Activated gamma-delta T cell treated with anti-CD3 and anti-CD28 coated beads, Interleukin-2, amount 50 U/mL, for 16 hours (primary cell): Measurements from ENCODE around the gene HPRT1.

ENCODE experiments used
- DNase-seq: peaks from one replicate; pipeline ENCODE4 v3.0.0-alpha.2; 2020; ENCODE audit warnings: low read depth

HPRT1 gene

GRCh38 chrX:134476284-134476683, 16.3 kb downstream of the HPRT1 start:
- no peak for DNase-seq

- DNase-seq: no peak
Measured at GRCh38 chrX:134478374-134478773, 18.4 kb downstream of the HPRT1 start.

- no peak for DNase-seq
Measured at GRCh38 chrX:134480061-134480460, 20.1 kb downstream of the HPRT1 start.

- DNase-seq: no peak
Measured at GRCh38 chrX:134481339-134481738, 21.4 kb downstream of the HPRT1 start.

- DNase-seq: no peak
Measured at GRCh38 chrX:134482371-134482770, 22.4 kb downstream of the HPRT1 start.

DNA sequence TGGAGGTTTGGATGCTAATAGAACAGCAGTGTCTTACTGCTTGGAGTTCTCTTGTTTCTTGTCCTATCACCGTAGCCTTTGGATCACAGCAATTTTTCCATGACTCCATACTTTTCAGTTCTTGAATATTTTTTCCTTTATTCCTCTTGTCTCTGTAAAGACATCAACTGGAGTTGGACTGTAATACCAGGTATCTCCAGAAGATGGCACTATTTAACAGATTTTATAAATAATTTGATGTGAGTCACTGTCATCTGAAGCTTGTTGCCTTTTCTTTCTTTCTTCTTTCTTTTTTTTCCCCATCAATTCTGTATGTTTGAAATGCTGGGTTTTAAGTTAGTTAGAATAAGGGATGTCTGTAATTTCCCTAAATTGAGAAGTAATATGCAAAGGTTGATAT, 24.1 kb downstream of the HPRT1 start:
- no peak for DNase-seq

- no peak for DNase-seq
Measured at GRCh38 chrX:134501941-134502340, 42.0 kb downstream of the HPRT1 start.

- DNase-seq: no peak
Measured at GRCh38 chrX:134502686-134503085, 42.7 kb downstream of the HPRT1 start.

DNA sequence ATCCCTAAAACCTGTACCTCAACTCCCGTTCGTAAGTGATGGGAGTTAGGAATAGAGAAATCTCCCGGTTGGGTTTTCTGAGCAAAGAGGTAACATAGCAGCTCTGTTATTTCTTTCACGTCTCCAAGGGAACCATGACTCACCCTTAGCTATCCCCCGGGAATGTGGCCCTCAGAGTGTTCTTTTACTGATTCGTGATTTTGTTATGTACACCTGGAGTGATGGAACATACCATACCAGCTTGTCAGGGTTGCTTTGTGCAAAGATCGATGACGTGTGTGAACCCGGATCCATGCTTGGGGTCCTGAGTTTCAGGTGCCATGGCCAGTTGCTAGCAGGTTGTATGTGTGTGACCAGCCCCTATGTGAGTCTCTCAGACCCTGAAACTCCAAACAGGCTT, 52.6 kb downstream of the HPRT1 start:
- DNase-seq: no peak

DNA sequence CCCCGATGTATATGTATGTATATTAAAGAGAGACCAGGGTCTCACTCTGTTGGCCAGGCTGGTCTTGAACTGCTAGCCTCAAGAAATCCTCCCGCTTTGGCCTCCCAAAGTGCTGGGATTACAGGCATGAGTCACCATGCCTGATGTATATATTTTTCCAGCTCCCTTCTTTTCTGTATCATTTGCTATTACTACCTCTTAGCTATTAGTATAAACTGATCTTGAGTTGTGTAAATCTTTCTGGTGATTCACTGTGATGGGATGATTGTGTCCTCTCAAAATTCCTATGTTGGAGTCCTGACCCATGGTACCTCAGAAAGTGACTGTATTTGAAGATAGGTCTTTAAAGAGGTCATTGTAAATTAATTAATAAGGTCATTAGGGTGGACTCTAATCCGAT, 53.1 kb downstream of the HPRT1 start:
- DNase-seq: no peak

DNA sequence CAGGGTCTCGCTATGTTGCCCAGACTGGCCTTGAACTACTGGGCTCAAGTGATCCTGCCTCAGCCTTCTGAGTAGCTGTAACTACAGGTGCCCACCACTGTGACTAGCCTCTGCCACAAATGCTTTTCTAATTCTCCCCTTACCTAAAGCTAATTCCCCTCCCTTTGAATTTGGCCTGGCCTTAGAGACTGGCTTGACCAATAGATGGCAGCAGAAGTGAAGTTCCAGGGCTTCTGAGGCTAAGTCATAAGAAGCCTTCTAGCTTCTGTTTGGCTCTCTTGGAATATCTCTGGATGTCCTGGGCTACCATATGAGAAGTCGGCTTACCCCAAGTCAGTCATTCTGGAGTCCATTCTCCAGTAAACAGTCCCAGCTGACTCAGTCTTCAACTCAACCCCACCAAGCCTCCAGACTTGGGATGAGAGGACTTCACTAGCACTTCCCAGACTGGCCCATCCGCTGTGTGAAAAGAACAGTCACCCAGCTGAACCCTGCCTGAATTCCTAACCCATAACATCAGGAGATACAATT, 61.0 kb downstream of the HPRT1 start:
- DNase-seq: no peak

DNA sequence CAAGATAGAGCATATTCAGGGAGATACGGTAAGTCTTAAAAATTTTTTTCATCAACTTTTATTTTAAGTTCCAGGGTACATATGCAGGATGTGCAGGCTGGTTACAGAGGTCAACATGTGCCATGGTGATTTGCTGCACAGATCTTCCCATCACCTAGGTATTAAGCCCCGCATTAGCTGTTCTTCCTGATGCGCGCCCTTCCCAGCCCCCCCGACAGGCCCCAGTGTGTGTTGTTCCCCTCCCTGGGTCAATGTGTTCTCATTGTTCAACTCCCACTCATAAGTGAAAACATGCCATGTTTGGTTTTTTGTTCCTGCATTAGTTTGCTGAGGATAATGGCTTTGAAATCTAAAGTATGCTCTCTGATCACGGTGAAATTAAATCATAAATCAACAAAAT, 64.2 kb downstream of the HPRT1 start:
- DNase-seq: no peak

DNA sequence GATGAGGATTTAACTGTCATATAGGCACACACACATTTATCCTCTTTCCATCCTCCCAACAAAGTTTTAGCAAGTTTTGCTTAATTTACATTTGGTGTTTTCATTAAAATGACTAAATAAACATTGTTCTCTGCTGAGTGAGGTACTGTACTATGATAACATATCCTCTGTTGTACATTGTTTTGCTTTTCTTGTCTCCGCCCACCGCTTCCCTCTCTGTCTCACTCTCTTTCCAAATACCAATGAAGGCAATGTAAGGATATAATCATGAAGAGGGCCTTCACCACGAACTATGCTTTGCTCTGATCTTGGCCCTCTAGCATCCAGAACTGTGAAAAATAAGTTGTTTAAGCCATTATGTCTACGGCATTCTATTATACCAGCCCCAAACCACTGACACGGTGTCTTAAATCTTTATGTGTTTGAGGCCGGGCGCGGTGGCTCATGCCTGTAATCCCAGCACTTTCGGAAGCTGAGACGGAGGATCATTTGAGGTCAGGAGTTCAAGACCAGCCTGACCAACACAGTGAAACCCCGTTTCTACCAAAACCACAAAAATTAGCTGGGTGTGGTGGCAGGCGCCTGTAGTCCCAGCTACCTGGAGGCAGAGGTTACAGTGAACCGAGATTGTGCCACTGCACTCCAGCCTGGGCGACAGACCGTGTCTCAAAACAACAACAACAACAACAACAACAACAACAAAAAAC, 65.3 kb downstream of the HPRT1 start:
- DNase-seq: no peak

DNA sequence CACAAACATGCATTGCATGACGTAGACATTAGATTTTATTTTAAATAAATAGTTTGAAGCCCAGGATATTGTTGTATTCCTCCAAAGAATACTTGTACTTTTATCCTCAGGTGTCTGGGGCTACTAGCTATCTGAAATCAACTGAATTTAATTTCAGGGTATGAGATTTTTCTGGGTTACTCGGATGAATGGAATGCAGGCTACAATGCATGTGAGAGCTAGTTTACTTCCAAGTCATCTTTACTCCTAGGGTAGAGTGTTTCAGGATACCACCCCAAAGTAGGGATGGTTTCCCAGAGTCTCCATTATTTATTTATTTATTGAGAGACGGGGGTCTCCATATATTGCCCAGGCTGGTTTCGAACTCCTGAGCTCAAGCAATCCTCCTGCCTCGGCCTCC, 66.4 kb downstream of the HPRT1 start:
- no peak for DNase-seq

GRCh38 chrX:134528960-134529359, 69.0 kb downstream of the HPRT1 start:
- DNase-seq: no peak

- DNase-seq: no peak
Measured at GRCh38 chrX:134529481-134529880, 69.5 kb downstream of the HPRT1 start.

DNA sequence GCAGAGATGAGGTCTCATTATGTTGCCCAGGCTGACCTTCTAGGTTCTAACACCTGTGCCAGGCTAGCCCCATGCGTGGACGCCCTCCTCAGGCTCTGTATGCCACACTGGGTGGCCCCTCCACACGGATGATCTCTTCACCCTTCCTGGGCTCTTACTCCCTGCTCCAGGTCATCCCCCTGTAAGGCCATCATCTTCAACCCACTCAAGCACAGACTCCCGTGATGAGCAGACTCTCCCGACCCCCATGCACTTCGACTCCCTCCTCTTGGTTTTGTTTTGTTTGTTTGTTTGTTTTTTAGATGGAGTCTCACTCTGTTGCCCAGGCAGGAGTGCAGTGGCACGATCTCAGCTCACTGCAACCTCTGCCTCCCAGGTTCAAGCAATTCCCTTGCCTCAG, 70.9 kb downstream of the HPRT1 start:
- no peak for DNase-seq

- no peak for DNase-seq
Measured at GRCh38 chrX:134533352-134533751, 73.4 kb downstream of the HPRT1 start.

- DNase-seq: no peak
Measured at GRCh38 chrX:134533952-134534351, 74.0 kb downstream of the HPRT1 start.

DNA sequence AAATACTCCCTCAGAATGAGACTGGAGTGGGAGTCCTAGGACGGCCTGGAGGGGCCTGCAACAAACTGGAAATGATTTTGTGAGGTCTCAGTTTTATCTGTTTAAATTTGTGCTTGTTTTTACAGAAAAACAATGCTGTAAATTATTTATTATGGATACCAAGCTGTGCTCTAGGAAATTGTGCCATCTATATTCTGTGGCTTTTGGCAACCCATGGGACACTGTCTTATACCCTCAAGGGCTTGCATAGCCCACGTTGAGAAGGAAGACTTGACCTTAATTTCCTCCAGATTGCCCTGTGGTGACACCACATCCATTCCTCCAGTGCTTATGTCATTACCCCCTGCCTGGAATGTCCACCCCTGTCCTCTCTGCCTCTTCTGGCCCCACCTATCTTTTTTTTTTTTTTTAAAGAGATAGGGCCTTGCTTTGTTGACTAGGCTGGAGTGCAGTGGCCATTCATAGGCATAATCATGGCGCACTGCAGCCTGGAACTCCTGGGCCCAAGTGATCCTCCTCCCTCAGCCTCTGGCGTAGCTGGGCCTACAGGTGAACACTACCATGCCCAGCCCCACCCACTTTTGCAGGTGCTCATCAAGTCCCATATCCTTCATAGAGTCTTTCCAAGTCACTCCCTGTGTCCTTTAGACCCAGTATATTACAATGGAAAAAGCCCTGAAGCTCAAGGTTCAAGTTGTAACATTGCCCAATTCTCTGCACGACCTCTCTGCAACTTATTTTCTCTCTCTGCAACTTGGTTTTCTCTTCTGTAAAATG, 77.4 kb downstream of the HPRT1 start:
- no peak for DNase-seq

DNA sequence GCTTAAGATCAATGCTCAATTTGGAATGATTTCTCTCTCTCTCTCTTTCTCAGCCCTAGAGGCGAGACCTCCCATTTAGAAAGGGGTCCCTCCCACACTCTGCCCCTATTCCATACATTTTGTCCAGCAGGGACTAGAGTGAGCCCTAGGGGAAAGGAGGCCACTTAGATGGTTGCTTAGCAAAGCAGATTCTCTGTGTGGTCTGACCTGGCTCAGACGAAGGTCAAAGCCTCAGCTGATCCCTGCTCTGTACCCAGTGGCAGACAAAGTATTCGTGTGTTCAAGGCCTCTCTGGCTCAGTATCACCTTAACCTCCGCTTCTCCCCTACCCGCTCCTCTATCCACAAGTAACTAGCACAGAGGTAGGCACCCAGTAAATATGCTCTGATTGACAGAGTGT, 78.4 kb downstream of the HPRT1 start:
- DNase-seq: no peak

GRCh38 chrX:134541906-134542305, 81.9 kb downstream of the HPRT1 start:
- DNase-seq: no peak

- DNase-seq: no peak
Measured at GRCh38 chrX:134542485-134542884, 82.5 kb downstream of the HPRT1 start.

- no peak for DNase-seq
Measured at GRCh38 chrX:134543288-134543687, 83.3 kb downstream of the HPRT1 start.
